GM23338 (cell line): ENCODE measurements around the gene FSIP1.

ENCODE experiments used
- CTCF ChIP-seq, 2 experiments: fragments of 200-600 bp in 1 of 2; sonication (generic) in 1 of 2; conservative IDR thresholded peaks; 2 replicates each; pipeline versions ENCODE4 v1.5.1 to v1.6.1; 2016 to 2017; ENCODE audit warnings: antibody characterized with exemption in 2 of 2, low read depth in 2 of 2, mild to moderate bottlenecking in 2 of 2, moderate library complexity in 1 of 2
- EZH2 ChIP-seq: fragments of 200-600 bp; sonication (generic); IDR thresholded peaks from one replicate; pipeline ENCODE4 v1.8.0; 2017; ENCODE audit warnings: antibody characterized with exemption, mild to moderate bottlenecking, low read depth; ENCODE audit not compliant: unreplicated experiment
- TF ChIP-seq, protein P1 (sequence below): IDR thresholded peaks from one replicate; pipeline ENCODE4 v1.6.1; 2018; ENCODE audit warnings: antibody characterized with exemption; ENCODE audit not compliant: unreplicated experiment

GRCh38 chr15:39819533-39819932 is 36.9 kb upstream of the FSIP1 start:
- no peak for TF ChIP-seq CTCF (conservative IDR thresholded peaks at IDR 0.05; ENCODE audit: low read depth in 2 of 2)
- TF ChIP-seq, protein P1, sequence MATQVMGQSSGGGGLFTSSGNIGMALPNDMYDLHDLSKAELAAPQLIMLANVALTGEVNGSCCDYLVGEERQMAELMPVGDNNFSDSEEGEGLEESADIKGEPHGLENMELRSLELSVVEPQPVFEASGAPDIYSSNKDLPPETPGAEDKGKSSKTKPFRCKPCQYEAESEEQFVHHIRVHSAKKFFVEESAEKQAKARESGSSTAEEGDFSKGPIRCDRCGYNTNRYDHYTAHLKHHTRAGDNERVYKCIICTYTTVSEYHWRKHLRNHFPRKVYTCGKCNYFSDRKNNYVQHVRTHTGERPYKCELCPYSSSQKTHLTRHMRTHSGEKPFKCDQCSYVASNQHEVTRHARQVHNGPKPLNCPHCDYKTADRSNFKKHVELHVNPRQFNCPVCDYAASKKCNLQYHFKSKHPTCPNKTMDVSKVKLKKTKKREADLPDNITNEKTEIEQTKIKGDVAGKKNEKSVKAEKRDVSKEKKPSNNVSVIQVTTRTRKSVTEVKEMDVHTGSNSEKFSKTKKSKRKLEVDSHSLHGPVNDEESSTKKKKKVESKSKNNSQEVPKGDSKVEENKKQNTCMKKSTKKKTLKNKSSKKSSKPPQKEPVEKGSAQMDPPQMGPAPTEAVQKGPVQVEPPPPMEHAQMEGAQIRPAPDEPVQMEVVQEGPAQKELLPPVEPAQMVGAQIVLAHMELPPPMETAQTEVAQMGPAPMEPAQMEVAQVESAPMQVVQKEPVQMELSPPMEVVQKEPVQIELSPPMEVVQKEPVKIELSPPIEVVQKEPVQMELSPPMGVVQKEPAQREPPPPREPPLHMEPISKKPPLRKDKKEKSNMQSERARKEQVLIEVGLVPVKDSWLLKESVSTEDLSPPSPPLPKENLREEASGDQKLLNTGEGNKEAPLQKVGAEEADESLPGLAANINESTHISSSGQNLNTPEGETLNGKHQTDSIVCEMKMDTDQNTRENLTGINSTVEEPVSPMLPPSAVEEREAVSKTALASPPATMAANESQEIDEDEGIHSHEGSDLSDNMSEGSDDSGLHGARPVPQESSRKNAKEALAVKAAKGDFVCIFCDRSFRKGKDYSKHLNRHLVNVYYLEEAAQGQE = no peak
- TF ChIP-seq EZH2 = no peak
